ENCODE measurements around the gene FGD1. TPM values are rescaled to one million over a fixed set of nuclear protein-coding genes. Genes with fewer than 3 reads are reported as not detected.

FGD1 gene
- total RNA-seq, 1 experiment from 2014 or later = 19.2 TPM

- Histone ChIP-seq H3K56ac (ENCODE audit: insufficient read length, low read depth, low read length) (no peak overlapping the region), H2AFZ (ENCODE audit: low read length) (no peak overlapping the region), H3T11ph (ENCODE audit: low read length) (no peak overlapping the region), H3K79me1 (ENCODE audit: insufficient read depth, low read depth, low read length, poor library complexity, severe bottlenecking) (no peaks in the 10 kb centered on the region), H3K27me3 (ENCODE audit: insufficient read depth, low read length) (no peaks in the 10 kb centered on the region), H3K23me2 (ENCODE audit: insufficient read length, low read depth, low read length, poor library complexity, severe bottlenecking) (no peaks in the 10 kb centered on the region), H3K9me3 (ENCODE audit: control insufficient read depth, low read depth, low read length) (peaks cover 11% of the 10 kb centered on the region), H3K9ac (ENCODE audit: extremely low read depth, insufficient read length, low read length) (no peak overlapping the region), H2AK5ac (ENCODE audit: insufficient read length, low read length) (no peak overlapping the region), H2BK120ac (ENCODE audit: low read depth, low read length, poor library complexity, severe bottlenecking) (no peak overlapping the region), H4K8ac (replicated peaks; ENCODE audit: insufficient read length, low read depth, low read length) (no peak overlapping the region), H3K4me2 (ENCODE audit: insufficient read depth, insufficient read length, low read length) (no peak overlapping the region), H3K4me1 (ENCODE audit: insufficient read depth, low read length) (peaks cover 2% of the 10 kb centered on the region; the same call in 1 of the 2 replicates), H3K79me2 (ENCODE audit: insufficient read depth, low read length) (no peaks in the 10 kb centered on the region; the same call in 1 of the 2 replicates), H3K23ac (ENCODE audit: insufficient read length, low read depth, low read length) (no peak overlapping the region), H2BK12ac (ENCODE audit: insufficient read length, low read depth, low read length) (no peak overlapping the region), H4K20me1 (ENCODE audit: control insufficient read depth, insufficient read depth, insufficient read length) (no peaks in the 10 kb centered on the region), H3K18ac (ENCODE audit: insufficient read length, low read depth, low read length) (no peak overlapping the region), H2BK15ac (ENCODE audit: low read depth, low read length) (no peak overlapping the region), H2BK20ac (ENCODE audit: low read depth, low read length, poor library complexity, severe bottlenecking) (no peak overlapping the region), H2BK5ac (ENCODE audit: insufficient read length, low read length) (no peak overlapping the region), H3K27ac (ENCODE audit: insufficient read length, low read depth, low read length) (no peak overlapping the region), H4K5ac (ENCODE audit: insufficient read length, low read depth, low read length) (no peak overlapping the region), H3K4ac (ENCODE audit: low read depth, low read length) (no peak overlapping the region), H3K14ac (ENCODE audit: insufficient read depth, low read length) (no peak overlapping the region), H4K91ac (ENCODE audit: insufficient read length, low read depth, low read length) (no peak overlapping the region)
- H3K36me3 Mint-ChIP-seq (ENCODE audit: insufficient read depth in 1 of 3, low read depth in 3 of 3) = peaks cover 4 to 14% (median 9%) of the 10 kb centered on the region in 3 experiments; a peak in 6 of 7 replicates
- H3K9me3 Mint-ChIP-seq = peaks cover 65 to 71% of the 10 kb centered on the region in 2 experiments
- WGBS (ENCODE audit: extremely low coverage, insufficient read length, low lambda C conversion rate) = no CpG with 5 or more reads among the region's 9 CpGs
- H3K4me1 Mint-ChIP-seq = peaks cover 40 to 53% of the 10 kb centered on the region in 2 experiments
- peak overlapping the region in 1 of 2 experiments; percentile 62; a peak in 3 of 5 replicates for H3K4me3 Mint-ChIP-seq
- DNase-seq = no peak
- H3K27ac Mint-ChIP-seq = peak overlapping the region in 2 of 3 experiments; percentile 83 to 88; a peak in 4 of 7 replicates
- H3K27me3 Mint-ChIP-seq (ENCODE audit: low read depth) = no peaks in the 10 kb centered on the region
- TF ChIP-seq, protein P1, sequence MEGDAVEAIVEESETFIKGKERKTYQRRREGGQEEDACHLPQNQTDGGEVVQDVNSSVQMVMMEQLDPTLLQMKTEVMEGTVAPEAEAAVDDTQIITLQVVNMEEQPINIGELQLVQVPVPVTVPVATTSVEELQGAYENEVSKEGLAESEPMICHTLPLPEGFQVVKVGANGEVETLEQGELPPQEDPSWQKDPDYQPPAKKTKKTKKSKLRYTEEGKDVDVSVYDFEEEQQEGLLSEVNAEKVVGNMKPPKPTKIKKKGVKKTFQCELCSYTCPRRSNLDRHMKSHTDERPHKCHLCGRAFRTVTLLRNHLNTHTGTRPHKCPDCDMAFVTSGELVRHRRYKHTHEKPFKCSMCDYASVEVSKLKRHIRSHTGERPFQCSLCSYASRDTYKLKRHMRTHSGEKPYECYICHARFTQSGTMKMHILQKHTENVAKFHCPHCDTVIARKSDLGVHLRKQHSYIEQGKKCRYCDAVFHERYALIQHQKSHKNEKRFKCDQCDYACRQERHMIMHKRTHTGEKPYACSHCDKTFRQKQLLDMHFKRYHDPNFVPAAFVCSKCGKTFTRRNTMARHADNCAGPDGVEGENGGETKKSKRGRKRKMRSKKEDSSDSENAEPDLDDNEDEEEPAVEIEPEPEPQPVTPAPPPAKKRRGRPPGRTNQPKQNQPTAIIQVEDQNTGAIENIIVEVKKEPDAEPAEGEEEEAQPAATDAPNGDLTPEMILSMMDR (conservative IDR thresholded peaks at IDR 0.05) = no peak
Measured at GRCh38 chrX:54483946-54484345, 12.1 kb downstream of the FGD1 start.
